NT2/D1 (cell line): ENCODE measurements around the gene SRPK2.

Experiments used
- SUZ12 ChIP-seq: IDR thresholded peaks from 2 replicates; pipeline ENCODE4 v1.6.1; 2011; ENCODE audit not compliant: insufficient read length, insufficient read depth; ENCODE audit errors: extremely low read depth
- YY1 ChIP-seq: IDR thresholded peaks from 2 replicates; pipeline ENCODE4 v1.6.1; 2011; ENCODE audit not compliant: insufficient read length, insufficient read depth

GRCh38 chr7:105352901-105353668, 35.6 kb downstream of the SRPK2 start:
- TF ChIP-seq YY1 = no peak
- no peak for TF ChIP-seq SUZ12
